HG03354 (cell line): Measurements from ENCODE around the gene AMACR.
"Not testable (repeated sequence)": the region's sequence is repeated elsewhere in the genome, so short reads cannot be mapped to it uniquely, and the experiment has no call there.

ENCODE experiments used
- ATAC-seq: cut with Tn5 transposase; IDR thresholded peaks from one replicate; pipeline ENCODE4 v1.9.1; 2021; ENCODE audit warnings: mild to moderate bottlenecking; ENCODE audit not compliant: unreplicated experiment, poor library complexity, severe bottlenecking

Gene AMACR

DNA sequence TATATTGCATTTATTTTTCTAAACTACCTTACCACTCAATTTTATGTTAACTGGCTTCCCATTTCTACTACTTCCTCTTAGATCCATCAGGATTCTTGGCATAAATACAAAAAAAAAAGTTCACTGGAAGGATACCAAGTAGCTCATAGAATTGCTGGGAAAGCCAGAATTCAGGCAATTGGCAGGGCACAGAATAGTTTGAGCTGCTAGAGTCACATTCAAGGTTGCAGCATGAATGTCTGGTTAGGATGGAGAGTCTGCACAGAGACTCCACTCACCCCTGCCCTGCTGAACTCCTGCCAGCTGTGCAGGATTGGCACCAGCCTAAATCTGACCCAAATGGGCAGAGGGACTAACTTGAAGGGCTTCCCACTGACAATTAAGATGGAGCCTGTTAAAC lies 4.9 kb upstream of the AMACR start:
- no peak for ATAC-seq

DNA sequence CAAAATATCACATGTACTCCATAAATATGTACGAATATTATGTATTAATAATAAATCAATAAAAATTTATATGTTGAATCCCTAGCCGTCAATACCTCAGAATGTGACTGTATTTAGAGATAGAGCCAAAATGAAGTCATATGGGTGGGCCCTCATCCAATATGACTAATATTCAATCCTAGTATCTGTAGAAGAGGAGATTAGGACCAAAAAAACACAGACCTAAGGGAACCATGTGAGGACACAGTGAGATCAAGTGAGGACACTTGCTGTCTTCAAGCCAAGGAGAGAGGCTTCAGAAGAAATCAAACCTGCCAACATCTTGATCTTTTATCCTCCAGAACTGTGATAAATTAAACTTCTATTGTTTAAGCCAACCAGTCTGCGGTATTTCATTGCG lies 3.7 kb upstream of the AMACR start:
- ATAC-seq, result no peak

DNA sequence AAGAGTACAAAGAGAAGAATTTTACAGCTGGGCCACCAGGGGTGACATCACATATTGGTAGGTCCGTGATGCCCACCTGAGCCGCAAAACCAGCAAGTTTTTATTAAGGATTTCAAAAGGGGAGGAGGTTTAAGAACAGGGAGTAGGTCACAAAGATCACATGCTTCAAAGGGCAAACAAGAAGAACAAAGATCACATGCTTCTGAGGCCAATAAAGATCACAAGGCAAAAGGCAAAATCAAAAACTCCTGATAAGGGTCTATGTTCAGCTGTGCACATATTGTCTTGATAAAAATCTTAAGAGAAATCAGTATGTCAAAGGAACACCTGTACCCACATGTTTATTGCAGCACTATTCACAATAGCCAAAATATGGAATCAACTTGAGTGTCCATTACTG lies 2.3 kb upstream of the AMACR start:
- ATAC-seq, result not testable (repeated sequence)

DNA sequence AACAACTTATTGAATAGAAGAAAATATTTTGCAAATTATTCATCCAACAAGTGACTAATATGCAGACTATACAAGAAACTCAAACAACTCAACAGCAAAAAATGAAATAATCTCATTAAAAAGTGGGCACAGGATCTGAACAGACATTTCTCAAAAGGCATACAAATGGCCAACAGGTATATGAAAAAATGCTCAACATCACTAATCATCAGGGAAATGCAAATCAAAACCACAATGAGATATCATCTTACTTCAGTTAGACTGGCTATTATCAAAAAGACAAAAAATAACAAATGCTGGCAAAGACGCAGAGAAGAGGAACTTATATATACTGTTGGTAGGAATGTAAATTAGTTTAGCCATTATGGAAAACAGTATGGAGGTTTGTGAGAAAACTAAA lies 1.8 kb upstream of the AMACR start:
- ATAC-seq, result no peak

DNA sequence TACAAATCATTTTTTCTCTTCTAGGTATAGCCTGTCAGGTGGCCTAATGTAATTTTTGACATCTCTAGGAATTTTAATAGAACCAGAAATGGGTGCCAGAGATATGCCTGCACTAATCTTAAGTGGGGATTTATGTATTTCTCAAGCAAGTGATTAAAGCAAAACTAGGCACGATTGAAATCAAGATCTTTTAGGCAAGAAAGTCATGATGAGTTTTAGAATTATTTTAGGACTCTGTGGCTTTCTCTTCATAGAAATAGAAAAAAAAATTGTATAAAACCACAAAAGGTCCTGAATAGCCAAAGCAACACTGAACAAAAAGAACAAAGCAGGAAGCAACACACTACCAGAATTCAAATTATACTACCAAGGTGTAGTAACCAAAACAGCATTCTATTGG lies 952 bp upstream of the AMACR start:
- no peak for ATAC-seq

DNA sequence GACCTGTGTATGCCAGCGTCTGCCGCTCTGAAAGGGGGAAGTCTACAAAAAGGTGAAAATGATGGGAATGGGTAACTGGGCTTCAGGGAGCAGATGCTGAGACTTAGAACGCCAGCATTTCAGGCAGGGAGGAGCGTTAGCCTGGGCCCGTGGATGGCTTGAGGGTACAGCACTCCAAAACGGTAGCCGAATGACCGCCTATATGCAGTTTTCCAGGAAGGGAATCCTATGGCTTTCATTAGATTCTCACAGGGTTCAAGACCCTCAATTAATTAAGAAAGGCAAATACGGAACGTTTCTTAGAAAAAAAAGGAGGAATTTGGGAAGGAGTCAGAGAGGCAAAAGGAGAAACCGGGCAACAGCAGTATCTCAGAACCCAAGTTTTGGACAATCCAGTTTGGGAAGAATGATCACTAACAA lies 639 bp downstream of the AMACR start:
- ATAC-seq, result no peak

DNA sequence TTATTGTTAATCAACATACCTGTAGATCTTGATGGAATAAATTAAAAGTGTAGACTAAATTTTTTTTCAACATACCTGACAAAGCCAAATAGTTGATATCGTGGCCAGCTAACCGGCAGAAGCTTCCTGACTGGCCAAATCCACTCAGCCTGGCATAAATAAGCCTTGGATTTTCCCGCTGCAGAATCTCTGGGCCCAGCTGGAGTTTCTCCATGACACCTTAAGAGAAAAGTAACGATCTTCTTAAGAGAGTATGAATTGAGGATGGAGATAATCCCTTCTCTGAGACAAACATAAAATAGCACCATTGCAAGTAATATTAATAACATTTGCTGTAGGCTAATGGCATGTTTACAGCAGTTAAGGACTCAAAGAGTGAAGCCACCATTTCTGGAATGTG lies 2.2 kb downstream of the AMACR start:
- ATAC-seq, result no peak

DNA sequence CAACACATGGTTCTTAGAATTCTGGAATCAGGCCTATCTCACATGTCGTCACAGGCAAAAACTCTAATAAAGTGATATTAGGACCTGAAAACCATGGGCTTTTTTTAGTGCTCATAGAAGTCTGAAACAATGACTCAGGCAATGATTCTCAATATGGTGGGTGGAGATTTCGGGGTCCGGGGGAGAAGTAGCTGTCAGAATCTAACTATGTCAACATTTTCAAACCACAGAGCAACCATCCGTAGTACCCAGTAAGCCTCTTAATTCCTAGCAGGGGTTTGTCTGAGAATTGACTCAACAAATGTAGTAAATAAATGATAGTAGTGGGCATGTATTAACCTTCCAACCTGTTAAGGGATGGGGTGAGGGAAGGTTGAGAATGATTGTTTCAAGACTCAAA lies 2.6 kb downstream of the AMACR start:
- no peak for ATAC-seq

DNA sequence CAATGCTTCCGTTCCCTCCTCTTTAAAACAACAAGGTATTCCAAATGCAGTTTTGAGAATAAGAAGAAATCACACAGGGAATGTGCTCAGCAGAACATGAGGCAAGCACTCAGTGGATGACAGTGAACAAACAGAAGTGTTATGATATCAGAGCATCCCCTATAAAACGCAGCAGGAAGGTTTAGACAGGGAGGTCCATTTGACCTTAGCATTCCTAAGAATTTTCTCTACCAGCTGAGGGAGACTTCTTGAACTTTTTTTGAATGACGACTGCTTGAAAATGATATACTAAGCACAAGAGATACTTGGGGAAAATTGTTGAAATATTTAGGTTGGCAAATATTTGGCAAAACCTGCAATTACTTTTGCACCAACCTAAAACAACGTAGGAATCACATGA lies 3.9 kb downstream of the AMACR start:
- no peak for ATAC-seq

DNA sequence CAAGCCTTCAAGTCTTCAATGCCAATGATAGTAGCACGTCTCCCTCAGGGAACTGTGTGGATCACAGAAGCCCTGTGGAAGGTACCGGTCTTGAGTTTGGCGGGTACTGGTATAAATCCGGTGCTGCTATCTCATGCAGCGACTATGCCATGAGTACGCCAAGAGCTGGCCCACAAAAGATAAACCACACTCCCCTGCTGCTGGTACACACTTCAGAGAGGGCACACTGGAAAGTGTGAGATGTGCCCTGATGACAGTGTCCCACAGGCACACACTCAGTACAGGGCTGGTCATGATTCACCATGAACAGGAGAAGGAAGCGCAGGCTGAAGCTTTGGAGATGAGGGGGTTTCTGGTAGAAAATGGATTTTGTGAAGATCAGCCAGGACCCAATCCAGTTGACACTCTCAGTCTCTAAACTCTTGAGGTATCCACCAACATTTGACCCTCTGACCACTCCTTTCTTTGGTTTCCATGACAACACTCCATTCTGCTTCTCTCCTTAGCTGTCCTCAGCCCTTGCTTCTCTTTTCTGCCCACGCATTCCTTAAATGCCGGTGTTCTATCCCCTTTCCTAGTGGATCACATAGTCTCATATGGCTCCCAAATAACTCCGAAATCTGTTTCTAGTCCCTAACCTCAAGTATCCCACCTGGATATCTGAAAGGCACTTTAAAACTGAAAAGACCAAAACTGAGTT lies 5.1 kb downstream of the AMACR start:
- no peak for ATAC-seq

DNA sequence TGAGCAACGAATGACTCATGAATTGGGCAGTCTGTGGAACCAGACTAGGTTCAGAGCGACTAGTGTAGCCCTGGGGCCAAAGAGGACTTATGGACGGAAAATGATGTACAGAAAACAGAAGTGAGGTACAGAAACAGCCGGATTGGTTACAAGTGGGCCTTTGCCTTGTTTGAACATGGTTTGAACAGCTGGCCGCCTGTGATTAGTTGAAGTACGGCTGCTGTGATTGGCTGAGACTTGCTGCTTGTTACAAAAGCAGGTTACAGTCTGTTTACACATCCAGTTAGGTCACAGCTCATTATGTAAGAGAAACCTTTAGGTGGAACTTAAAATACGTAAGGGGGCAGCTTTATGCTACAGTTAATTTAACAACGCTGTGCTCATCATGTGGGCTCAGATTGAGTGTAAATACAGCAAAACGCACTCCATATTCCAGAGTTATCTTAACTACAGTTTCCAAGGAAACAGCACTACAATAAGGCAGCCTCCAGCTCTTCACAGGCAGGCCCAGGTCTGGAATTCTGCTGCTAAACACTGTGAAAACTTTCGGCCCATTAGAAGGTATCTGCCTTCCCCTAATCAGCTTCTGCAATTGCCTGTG lies 6.5 kb downstream of the AMACR start:
- ATAC-seq, result no peak

DNA sequence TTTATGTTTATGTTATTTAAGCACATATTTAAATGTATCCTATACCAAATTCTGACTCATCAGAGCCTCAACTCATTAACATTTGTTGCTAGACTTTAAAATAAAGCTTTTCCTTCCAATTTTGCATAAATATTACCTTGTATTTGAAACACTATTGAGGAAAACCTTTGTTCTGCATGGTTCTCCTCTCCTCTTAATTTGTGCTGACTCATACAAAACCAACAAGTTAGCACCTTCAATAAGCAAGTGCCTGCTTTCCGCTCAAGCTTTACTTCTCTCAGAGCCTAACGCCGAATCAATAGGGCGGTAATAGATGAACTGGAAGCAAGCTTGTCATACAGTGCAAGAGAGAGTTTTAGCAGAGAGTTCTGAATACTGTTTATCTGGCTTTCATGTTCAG lies 7.9 kb downstream of the AMACR start:
- ATAC-seq, result no peak

DNA sequence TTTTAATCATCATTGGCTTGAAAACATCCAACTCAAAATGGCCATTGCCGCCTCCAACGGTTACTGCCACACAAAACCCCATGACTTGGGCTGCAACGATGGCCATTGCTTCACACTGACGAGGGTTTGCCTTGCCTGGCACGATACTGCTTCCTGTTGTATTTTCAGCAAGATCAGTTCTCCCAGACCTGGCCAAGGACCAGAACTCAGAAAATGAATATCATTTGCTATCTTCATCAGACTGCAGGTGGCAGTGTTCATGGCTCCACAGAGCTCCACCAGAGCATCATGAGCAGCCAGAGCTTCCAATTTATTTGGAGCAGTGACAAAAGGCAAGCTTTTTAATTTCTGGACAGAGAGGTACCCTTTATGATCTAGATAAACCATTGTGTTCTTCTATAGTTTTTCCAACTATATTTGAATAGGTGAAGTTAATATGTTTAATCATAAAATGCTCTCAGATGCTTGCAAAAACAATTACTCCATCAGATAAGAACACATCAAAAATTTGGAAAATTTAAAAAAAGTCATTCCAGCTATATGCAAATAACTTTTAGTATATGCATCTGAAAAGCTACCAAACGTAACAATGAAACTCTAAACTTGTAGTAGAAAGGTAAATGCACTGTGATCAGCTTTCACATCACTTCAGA lies 10.4 kb downstream of the AMACR start:
- peak; percentile 82 for ATAC-seq

DNA sequence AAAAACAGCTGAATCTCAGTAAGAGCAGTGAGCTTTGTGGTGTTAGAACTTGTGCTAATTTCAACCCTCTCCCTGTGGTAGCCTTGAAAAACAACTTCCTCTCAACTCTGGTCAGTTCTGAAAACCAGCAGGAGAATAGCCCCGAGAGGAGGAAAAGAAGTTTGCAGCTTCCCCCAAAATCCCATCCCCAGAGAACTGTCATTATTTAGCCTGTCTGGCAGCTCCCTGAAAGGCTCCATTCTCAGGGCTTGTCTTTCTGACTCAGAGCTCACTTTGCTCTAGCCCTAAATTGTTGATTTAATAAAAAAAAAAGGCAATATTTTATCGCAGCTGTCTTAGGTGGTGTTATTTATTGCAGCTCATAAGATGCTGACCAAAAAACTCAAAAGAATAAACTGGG lies 12.0 kb downstream of the AMACR start:
- ATAC-seq, result no peak

DNA sequence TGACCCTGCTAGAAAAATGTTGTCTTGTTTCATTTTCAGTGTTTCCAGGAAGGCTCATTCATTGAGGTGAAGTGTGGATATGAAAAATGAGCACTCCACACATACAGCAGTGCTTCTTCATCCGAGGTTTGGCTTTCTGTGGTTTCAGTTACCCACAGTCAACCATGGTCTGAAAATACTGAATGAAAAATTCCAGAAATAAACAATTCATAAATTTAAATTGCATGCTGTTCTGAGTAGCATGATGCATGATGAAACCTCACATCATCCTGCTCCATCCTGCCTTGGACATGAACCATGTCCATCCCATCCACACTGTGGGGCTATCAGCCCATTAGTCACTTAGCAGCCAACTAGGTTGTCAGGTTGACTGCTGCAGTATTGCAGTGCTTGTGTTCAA lies 13.0 kb downstream of the AMACR start:
- no peak for ATAC-seq

DNA sequence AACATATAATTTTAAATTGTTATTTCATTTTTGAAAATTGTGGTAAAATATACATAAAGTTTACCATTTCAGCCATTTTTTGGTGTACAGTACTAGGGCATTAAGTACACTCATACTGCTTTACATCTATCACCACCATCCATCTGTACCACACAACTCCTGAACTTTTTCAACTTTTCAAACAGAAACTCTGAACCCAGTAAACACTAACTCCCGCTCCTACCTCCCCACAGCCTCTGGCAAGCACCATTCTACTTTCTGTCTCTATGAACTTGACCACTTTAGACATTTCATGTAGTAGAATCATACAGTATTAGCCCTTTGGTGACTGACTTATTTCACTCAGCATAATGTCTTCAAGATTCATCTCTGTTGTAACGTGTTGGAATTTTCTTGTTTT lies 15.0 kb downstream of the AMACR start:
- ATAC-seq, result no peak

DNA sequence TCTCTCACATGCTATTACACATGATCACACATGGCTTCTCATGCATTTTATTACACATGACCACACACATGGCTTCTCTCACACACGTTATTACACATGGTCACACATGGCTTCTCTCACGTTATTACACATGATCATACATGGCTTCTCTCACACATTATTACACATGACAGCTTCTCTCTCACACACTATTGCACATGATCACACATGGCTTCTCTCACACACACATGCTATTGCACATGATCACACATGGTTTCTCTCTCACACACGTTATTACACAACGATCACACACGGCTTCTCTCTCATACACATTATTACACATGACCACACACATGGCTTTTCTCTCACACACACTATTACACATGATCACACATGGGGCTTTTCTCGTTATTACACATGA lies 22.4 kb downstream of the AMACR start:
- ATAC-seq, result no peak

DNA sequence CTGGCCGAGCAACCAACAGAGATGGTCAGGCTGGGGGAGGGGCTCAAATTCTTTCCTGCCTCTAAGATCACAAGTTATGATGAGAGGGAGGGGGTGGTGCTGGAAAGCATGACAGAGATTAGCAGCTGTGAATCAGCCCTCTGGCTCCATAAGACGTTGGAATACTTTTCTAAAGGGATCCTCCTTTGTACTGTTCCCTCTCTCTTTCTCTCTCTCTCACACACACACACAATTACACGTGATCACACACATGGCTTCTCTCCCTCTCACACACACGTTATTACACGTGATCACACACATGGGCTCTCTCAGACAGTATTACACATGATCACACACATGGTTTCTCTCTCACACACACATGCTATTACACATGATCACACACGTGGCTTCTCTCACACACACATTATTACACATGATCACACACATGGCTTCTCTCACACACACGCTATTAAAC lies 23.2 kb downstream of the AMACR start, which contains the start of gene SLC45A2:
Gene SLC45A2, minus strand, starts transcription at position 23 of the 454 bp plus-strand sequence. CDS start 110 bp downstream, outside the sequence.
- no peak for ATAC-seq

DNA sequence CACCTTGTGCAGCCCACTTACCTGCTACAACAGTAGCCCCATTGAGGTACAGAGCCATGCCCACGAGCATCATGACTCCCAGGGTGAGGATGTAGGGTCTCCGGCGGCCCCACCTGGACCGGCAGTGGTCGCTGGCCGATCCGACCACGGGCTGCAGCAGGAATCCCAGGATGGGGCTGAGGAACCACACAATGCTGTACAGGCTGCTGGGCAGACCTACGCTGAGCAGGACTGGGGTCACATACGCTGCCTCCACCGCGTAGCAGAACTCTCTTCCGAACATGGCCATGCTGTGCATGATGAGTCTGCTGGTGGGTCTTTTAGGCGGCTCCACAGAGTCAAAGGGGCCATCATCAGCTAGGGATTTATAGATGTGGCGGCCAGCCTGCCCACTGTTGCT lies 23.7 kb downstream of the AMACR start:
- ATAC-seq, result no peak

DNA sequence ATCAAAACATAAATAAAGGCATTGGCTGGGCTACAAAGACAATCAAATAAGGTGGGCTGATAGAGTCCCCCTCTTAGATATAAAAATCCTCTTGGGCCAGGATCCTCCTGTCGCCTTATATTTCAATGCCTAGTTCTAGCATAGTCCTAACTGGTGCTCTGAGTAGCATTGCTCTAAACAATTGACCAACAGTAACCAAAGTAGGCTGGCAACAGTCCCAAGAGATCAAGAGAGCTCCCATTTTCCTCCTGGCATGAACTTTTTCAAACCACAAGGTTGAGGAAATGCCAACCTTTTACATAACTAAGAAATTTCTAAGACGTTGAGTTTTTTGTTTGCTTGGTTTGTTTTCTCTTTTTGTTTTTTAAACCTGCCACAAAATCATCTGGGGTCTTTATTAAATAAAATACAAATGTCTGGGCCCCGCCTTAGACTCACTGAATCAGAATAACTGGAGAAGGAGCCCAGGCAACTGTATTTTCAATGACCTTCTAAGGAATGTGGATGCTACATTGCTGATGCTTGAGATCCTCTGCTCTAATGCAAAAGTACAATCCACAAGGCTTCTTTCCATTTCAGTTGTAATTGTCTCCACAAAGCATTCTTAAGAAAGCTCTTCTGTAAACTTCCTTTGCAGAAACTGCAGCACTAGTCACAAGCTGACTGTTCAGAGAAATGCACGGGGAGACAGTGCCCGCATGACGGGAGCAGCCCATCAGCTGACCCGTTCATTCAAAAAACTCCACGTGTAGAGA lies 26.3 kb downstream of the AMACR start:
- no peak for ATAC-seq
